IPS-18c (cell line): ENCODE results near the gene TRPV2.

Experiments used
- H3K4me3 ChIP-seq: 2 replicates; pipeline ENCODE4 v1.7.0; 2013; ENCODE audit warnings: low read depth, mild to moderate bottlenecking, low read length, moderate library complexity; ENCODE audit not compliant: insufficient read depth
- H3K9me3 ChIP-seq: one replicate; pipeline ENCODE4 v1.6.1; 2013; ENCODE audit warnings: mild to moderate bottlenecking, low read length, moderate library complexity; ENCODE audit not compliant: control insufficient read depth, insufficient read depth

Gene TRPV2

DNA sequence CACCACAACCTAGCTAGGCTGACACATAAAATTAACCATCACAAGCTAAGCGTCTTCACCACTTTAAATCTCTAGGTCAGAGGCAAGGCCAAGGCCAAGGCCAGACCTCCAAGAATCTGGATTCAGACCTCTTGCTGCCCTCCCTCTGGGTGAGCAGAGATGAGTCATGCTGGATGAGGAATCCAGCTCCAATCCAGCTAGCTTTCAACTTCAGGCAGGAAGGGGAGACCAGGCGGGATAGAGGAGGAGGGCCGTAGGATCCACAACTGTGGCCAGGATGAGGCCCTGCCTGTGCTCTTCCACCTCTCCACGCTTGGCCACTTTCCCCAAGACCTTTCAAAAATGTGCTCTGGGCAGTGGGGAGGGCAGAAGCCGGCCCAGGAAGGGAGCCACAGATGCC, 61.9 kb downstream of the TRPV2 start:
- Histone ChIP-seq H3K4me3 (no peak overlapping the region), H3K9me3 (peaks cover 6% of the 10 kb centered on the region)

DNA sequence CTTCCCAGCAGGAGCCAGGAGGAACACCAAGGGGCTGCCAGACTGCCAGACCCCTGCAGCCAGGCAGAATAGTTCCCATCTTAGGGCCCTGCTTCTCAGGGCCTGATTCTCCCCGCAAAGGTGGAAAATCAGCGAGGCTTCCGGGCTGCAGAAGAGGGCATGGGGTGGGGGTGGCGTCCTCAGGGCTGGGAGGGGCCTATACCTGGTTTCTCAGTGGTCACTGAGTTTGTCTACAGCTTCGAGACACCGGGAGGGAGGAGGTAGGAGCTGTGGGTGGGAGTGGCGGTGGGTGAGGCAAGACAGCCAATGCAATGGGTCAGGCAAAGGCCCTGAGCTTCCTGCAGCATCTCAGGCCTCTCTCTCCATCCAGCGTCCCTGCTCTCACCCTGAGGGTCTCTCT, 62.3 kb downstream of the TRPV2 start:
- Histone ChIP-seq H3K4me3 (no peak overlapping the region), H3K9me3 (peaks cover 6% of the 10 kb centered on the region)

DNA sequence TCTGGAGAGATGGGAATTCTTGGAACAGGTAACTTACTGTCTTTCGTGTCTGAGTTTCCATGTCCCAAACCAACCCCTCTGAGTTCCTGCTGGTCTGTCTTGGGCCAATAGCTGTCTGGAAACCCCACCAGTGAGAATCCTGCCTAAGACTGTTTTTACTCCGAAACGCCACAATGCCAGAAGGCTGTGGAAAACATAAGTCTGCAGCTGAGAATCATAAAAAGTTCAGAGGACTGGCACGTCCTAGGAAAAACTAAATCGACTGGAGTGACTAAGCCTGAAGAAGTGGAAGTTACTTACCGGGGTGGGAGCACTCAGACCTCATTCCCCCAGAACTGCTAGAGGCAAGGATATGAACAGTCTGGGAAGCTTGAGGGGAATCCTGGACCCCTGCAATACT, 63.3 kb downstream of the TRPV2 start:
- Histone ChIP-seq H3K9me3 (peaks cover 6% of the 10 kb centered on the region), H3K4me3 (no peak overlapping the region)

DNA sequence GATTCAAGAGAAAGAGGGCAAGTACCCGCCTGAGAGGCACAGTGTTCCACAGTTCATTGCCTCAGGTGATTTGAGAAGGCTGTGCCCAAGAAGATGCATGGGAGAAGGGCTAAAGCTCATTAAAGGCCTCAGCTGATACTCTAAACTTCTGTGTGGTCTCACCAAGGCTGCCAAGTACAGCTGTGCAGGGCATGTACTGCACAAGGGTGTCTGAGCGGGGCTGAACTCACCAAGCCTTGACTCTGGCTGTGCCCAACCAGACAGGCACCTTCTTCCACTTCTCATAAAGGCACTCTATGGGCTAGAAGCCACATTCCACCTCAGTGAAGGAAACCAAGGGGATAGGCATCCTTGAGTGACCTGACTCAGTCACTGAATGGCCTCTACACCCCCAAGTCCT, 63.9 kb downstream of the TRPV2 start:
- Histone ChIP-seq H3K9me3 (peaks cover 6% of the 10 kb centered on the region), H3K4me3 (no peak overlapping the region)

DNA sequence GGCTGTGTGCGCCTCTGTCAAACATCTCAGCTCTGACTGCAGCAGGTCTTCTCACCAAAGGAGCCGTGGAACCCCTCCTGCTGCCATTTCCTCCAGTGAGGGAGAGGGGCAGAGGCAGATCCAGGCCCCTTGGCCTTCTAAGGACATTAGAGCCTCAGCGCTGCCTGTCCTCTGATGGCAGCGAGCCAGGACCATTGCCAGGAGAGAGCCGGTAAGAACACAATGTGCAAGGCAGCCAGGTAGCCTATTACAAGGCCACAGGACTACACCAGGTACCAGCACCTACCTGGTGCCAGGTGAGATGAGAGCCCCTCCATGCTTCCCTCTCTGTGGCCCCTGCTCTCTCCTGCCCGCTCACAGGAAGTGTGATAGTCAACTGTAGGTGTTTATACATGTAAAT, 65.6 kb downstream of the TRPV2 start:
- Histone ChIP-seq H3K4me3 (no peak overlapping the region), H3K9me3 (peaks cover 4% of the 10 kb centered on the region)

DNA sequence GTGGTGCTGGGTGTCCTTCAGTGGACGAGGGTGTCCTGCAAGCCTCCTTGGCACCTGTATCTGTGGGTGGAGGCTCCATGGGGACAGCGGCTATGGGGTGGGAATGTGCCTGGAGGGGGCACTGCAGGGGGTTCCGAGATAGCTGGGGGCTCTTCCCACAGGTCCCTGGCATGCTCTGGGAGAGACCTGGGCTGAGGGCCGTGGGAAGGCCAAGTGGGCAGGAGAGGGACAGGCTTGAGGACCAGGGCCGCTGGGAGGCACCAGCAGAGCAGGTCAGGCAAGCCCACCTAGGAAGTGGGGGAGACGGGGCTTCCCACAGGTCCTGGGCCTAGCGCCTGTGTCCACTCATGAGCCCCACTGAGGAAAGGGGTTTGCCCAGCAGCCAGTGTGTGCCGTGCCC, 66.9 kb downstream of the TRPV2 start:
- Histone ChIP-seq H3K4me3 (no peak overlapping the region), H3K9me3 (peaks cover 2% of the 10 kb centered on the region)

DNA sequence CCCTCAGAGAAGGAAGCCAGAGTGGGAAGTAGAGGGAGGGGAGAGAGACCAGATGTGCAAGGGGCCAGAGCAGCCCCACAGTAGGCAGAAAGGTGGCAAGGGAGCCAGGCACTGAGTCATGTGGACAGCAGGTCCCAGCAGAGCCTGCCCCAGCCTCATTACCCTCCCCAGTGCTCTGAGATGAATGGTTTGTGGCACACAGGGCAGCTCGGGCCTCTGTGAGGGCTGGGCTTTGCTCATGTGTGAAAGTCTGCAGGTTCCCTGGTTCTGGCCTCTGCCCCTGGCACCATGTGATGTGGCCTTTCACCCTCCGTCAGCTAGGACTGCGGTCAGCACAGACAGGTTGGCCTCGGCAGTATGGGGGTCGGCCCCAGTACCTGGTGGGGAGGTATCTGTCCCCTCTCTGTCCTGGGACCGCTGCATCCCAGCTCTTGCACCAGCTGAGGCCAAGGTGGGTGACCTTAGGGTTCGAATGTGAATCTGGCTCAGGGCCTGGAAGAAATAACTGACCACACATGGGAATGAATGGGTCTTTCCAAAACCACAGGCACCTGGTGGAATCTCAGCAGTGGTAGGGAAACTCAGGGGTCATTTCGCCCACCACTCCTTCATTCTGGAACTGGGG, 67.8 kb downstream of the TRPV2 start:
- no peak overlapping the region; the same call in 1 of the 2 replicates for H3K4me3 ChIP-seq
- H3K9me3 ChIP-seq: peaks cover 2% of the 10 kb centered on the region

DNA sequence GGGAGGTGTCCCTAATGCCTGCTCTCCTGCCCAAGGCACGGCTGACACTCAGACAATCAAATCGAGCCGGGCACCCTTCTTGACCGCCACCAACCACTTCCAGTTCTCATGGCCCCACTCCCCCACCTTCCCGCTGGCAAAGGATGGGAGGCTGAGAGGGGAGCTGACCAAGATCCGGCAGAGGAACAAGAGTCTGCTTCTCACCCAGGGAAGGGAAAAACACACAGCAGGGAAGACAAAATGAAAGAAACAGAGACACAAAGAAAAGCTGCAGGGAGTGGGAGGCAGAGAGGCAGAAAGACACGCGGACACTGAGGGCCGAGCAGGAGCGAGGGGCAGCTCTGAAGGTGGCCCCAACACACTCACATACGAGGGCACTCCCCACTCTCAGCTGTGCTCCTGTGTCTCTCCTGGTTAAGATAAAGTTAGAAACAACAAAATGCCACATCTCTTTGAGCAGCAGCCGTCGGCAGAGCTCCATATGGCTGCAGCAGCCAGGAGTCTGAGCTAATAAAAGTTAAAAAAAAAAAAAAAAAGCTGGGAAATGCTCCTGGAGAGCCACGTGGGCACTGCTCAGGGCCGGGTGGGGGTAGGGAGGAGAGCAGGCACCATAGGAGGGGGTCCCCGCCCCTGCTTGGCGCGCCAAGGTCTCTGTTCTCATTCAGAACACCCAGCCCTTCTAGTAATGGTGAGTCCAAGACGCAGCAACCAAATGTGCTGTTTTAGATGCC, 69.2 kb downstream of the TRPV2 start:
- peak overlapping the region; percentile 41 for H3K4me3 ChIP-seq
- H3K9me3 ChIP-seq: peaks cover 2% of the 10 kb centered on the region
